Breast epithelium (tissue), 3 donors: ENCODE data around the gene CFAP157.

Source experiments
- POLR2A ChIP-seq: fragments of 450-650 bp; IDR thresholded peaks from one replicate; pipeline ENCODE4 v1.6.1; 2016; ENCODE audit warnings: antibody characterized with exemption, mild to moderate bottlenecking, moderate library complexity
- POLR2AphosphoS5 ChIP-seq, 3 donors: sonication (generic); formaldehyde crosslinking; IDR thresholded peaks; one replicate each; pipeline ENCODE4 v1.6.1; 2017; ENCODE audit warnings: antibody characterized with exemption in 3 of 3
- TF ChIP-seq, protein P1 (sequence below), 3 donors: fragments of 450-650 bp; IDR thresholded peaks; one replicate each; pipeline ENCODE4 v1.5.1; 2016 to 2017; ENCODE audit warnings: antibody characterized with exemption in 3 of 3, mild to moderate bottlenecking in 3 of 3, moderate library complexity in 3 of 3

DNA sequence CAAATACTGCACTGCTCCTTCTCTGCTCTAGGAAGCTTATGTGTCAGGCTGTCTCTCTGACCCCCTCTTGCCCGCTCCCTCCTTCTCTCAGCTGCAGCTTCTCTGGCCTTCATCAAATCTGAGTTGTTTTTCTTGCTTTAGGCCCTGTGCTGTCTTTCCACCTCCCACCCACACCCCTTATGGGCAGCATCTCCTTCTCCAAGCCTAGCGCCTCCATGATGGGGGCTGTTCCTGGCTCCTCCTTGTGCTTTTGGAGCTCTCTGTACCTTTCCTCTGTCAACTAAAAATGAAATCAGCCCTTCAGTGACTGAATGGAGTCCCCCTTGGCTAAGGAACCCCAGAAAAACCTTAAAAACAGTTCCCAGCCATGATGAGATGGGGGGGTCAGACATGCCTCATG is 6.6 kb upstream of the CFAP157 start:
- TF ChIP-seq POLR2A = no peak
- TF ChIP-seq, protein P1, sequence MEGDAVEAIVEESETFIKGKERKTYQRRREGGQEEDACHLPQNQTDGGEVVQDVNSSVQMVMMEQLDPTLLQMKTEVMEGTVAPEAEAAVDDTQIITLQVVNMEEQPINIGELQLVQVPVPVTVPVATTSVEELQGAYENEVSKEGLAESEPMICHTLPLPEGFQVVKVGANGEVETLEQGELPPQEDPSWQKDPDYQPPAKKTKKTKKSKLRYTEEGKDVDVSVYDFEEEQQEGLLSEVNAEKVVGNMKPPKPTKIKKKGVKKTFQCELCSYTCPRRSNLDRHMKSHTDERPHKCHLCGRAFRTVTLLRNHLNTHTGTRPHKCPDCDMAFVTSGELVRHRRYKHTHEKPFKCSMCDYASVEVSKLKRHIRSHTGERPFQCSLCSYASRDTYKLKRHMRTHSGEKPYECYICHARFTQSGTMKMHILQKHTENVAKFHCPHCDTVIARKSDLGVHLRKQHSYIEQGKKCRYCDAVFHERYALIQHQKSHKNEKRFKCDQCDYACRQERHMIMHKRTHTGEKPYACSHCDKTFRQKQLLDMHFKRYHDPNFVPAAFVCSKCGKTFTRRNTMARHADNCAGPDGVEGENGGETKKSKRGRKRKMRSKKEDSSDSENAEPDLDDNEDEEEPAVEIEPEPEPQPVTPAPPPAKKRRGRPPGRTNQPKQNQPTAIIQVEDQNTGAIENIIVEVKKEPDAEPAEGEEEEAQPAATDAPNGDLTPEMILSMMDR (IDR thresholded peaks at IDR 0.05) = no peak
- no peak for TF ChIP-seq POLR2AphosphoS5 (IDR thresholded peaks at IDR 0.05)
